Measurements from ENCODE around the gene VTN. TPM values are rescaled to one million over a fixed set of nuclear protein-coding genes. Genes with fewer than 3 reads are reported as not detected.

Gene VTN
- total and polyA plus RNA-seq, 8 donors, result 0.72 to 2.9 (median 1.1) TPM; not detected in 3

GRCh38 chr17:28402844-28403243 lies 32.7 kb upstream of the VTN start:
- H3K4me3 ChIP-seq, result no peak overlapping the region
- no peak overlapping the region for H3K27ac ChIP-seq
- DNase-seq, result no peak
- H3K9me3 ChIP-seq, result no peaks in the 10 kb centered on the region
- TF ChIP-seq CTCF (IDR thresholded peaks at IDR 0.05) (no peak), POLR2AphosphoS5 (IDR thresholded peaks at IDR 0.05) (no peak), EP300 (IDR thresholded peaks at IDR 0.05) (no peak), POLR2A (IDR thresholded peaks at IDR 0.05) (no peak)
- no peaks in the 10 kb centered on the region for H3K27me3 ChIP-seq
- peaks cover 3 to 57% (median 49%) of the 10 kb centered on the region in 4 donors for H3K36me3 ChIP-seq
- WGBS, 5 donors, result 82 to 90% (median 89%) methylated on average over 6 of the region's 6 CpGs
- peaks cover 21 to 36% (median 29%) of the 10 kb centered on the region in 4 donors for H3K4me1 ChIP-seq
- intact Hi-C loops (cut with DNase I; ENCODE audit: low total_unique reads), result no loop called here

GRCh38 chr17:28402224-28402630 lies 32.1 kb upstream of the VTN start:
- H3K9me3 ChIP-seq, result no peaks in the 10 kb centered on the region
- 38 to 48% (median 46%) methylated on average over 3 of the region's 3 CpGs for whole genome bisulfite sequencing, 5 donors
- DNase-seq, result no peak
- no peaks in the 10 kb centered on the region for H3K27me3 ChIP-seq
- peaks cover 3 to 63% (median 55%) of the 10 kb centered on the region in 4 donors for H3K36me3 ChIP-seq
- peaks cover 21 to 36% (median 27%) of the 10 kb centered on the region in 4 donors for H3K4me1 ChIP-seq
- no peak overlapping the region for H3K4me3 ChIP-seq
- intact Hi-C loops (cut with DNase I; ENCODE audit: low total_unique reads), result no loop called here
- no peak overlapping the region for H3K27ac ChIP-seq
- TF ChIP-seq POLR2A (IDR thresholded peaks at IDR 0.05), result no peak
- TF ChIP-seq EP300 (IDR thresholded peaks at IDR 0.05), result no peak
- no peak for TF ChIP-seq POLR2AphosphoS5 (IDR thresholded peaks at IDR 0.05)
- TF ChIP-seq CTCF (IDR thresholded peaks at IDR 0.05), result no peak

- no peaks in the 10 kb centered on the region for H3K27me3 ChIP-seq
- no peak overlapping the region for H3K27ac ChIP-seq
- WGBS, 5 donors, result 86 to 98% (median 92%) methylated on average over 4 of the region's 4 CpGs
- H3K4me3 ChIP-seq, result no peak overlapping the region
- TF ChIP-seq POLR2A (IDR thresholded peaks at IDR 0.05) (no peak), POLR2AphosphoS5 (IDR thresholded peaks at IDR 0.05) (no peak), EP300 (IDR thresholded peaks at IDR 0.05) (no peak), CTCF (IDR thresholded peaks at IDR 0.05) (no peak)
- peaks cover 8 to 87% (median 79%) of the 10 kb centered on the region in 4 donors for H3K36me3 ChIP-seq
- DNase-seq, result no peak
- no peaks in the 10 kb centered on the region for H3K9me3 ChIP-seq
- peaks cover 6 to 18% (median 8%) of the 10 kb centered on the region in 4 donors for H3K4me1 ChIP-seq
- intact Hi-C loops (cut with DNase I; ENCODE audit: low total_unique reads), result no loop called here
Measured at GRCh38 chr17:28399808-28400207, 29.7 kb upstream of the VTN start.

- intact Hi-C loops (cut with DNase I; ENCODE audit: low total_unique reads), result no loop called here
- no peaks in the 10 kb centered on the region for H3K27me3 ChIP-seq
- H3K9me3 ChIP-seq, result no peaks in the 10 kb centered on the region
- no peak for TF ChIP-seq POLR2A (IDR thresholded peaks at IDR 0.05)
- TF ChIP-seq EP300 (IDR thresholded peaks at IDR 0.05), result no peak
- TF ChIP-seq POLR2AphosphoS5 (IDR thresholded peaks at IDR 0.05), result no peak
- TF ChIP-seq CTCF (IDR thresholded peaks at IDR 0.05), result no peak
- no peak overlapping the region for H3K4me3 ChIP-seq
- peaks cover 8 to 97% (median 93%) of the 10 kb centered on the region in 4 donors for H3K36me3 ChIP-seq
- peaks cover 0 to 8% (median 0%) of the 10 kb centered on the region in 4 donors for H3K4me1 ChIP-seq
- WGBS, 5 donors, result 51 to 69% (median 67%) methylated on average over 6 of the region's 6 CpGs
- no peak overlapping the region for H3K27ac ChIP-seq
- DNase-seq, result no peak
Measured at GRCh38 chr17:28398280-28398981, 28.3 kb upstream of the VTN start.

Data from stomach (tissue), 9 donors.